Left ventricle myocardium superior (tissue), 1 donor: Measurements from ENCODE around the gene UVRAG. TPM values are rescaled to one million over a fixed set of nuclear protein-coding genes. Genes with fewer than 3 reads are reported as not detected.

Experiments used
- ATAC-seq: fragments of 200-7000 bp; cut with Tn5 transposase; one replicate; pipeline ENCODE4 v1.9.1; 2020; ENCODE audit warnings: mild to moderate bottlenecking, moderate library complexity
- DNase-seq: peaks from one replicate; pipeline ENCODE4 v3.0.0-alpha.2; 2020
- intact Hi-C: fragments of 100-400 bp; cut with micrococcal nuclease; formaldehyde crosslinking; loops from one replicate; pipeline ENCODE4 v1.11.0; 2022
- total RNA-seq: library from RNA; stranded (reverse); fragmentation: NEBNext Ultra II Directional; extraction: Animal tissue kit (Norgen Biotek cat#: 25700); gene quantifications from one replicate; pipeline ENCODE4 v1.2.1, GENCODE V29; 2021
- donor health status: DM: no; HTN: yes; CAD: no; lungs with severe emphysema.

The UVRAG gene
- total RNA-seq, 1 donor from 2014 or later, result 14.9 TPM

DNA sequence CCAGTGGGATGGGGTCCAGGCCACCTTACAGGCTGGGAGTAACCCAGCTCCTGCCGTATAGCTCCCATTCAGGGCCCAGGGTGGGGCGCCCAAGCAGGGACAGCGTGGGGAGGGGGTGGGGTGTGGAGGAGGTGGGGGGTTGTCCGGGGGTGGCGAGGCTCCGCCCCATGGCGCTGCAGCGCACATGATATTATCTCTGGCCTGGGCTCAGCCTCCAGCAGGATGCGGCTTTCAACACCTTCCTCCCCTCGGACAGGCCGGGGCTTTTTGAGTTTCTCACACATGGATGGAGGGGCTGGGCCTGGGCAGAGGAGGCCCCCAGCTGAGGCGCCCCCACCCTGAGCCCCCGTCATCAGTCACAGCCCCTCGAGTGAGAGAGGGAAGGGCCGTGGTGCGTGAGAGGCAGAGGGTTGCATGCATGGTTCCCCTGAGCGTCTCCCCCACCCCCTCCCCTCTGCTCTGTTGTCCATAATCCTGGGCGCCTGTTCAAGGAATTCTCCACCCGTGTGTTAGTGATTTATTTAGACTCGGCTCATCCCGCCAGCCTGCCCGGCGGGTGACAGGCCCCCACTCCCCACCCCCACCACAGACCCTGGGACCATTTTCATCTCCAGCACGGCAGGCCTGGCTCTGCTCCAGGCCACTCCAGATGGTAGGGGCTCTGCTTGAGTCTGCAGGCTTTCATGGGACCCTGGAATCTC, 346.4 kb downstream of the UVRAG start:
- DNase-seq (peak; percentile 71), ATAC-seq (peak; percentile 81)
- intact Hi-C loops, result no loop called here

DNA sequence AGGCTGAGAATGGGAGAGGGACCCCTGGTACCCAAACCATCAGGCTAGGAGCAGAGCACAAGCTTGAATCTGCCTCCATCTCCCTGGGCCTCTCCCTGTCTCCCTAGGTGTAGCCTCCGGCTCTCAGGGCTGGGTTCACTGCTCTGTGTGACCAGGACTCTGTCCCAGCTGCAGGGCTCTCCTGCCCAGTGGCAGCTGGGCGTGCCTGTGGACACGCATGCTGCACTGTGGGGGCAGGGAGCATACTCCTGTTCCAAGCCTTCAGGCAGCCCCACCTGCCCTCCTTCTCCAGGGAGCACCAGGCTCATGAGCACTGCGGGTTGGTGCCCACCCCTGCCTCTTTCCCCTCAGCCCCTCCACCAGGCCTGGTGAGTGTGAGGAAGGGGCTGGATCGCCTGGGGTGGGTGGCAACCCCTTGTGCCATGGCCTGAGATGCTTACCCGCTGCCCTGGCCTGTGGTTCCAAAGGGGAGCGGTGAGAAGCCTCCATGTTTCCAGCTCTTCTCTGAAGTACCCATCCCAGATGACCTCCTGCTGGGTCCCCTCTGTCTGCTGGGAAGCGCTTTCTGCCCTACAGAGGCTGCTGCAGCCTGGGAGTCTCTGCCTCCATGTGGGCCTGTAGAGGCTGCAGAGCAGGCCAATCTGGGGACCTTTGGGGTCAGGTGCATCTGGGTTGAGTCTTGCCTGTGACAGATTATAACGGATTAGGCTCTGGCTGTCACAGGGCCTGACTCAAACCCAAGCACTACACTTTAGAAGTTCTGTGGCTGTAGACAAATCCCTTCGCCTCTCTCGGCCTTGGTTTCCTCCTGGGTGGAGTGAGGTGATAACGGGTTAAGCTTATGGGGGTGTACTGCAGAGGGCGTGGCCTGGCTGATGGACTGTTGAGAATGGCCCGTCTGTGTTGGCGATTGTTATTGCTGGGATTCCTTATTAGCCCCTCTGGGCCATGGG, 347.6 kb downstream of the UVRAG start:
- intact Hi-C loops, result no loop called here
- ATAC-seq (no peak), DNase-seq (peak; percentile 19)

DNA sequence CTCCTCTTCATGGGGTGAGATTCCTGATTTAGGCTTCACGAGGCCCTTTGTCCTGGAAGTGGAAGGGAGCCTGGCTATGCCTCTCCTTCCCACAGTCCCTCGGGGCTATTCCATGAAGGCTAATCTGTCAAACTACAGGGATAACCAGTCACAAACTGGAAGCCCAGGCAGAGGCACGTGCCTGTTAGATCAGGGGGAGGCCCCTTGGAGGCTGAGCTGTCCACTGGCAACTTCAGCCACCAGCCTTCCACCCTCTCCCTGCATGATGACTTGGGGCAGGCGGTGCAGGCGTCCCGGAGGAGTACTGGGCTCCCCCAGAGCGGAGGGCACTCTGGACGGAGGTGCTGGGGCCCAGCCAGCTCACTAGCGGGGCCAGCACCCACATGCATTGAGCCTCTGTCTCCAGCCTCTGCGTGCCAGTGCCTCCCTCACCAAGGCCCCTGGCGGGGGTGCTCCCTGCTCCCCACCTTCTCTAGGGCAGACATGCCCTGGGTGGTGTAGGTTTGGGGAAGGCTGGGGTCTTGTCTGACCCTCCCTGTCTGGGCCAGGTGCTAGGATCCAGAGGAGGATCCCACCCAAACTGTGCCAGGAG, 348.4 kb downstream of the UVRAG start:
- peak; percentile 18 for DNase-seq
- intact Hi-C loops, result no loop called here
- no peak for ATAC-seq

DNA sequence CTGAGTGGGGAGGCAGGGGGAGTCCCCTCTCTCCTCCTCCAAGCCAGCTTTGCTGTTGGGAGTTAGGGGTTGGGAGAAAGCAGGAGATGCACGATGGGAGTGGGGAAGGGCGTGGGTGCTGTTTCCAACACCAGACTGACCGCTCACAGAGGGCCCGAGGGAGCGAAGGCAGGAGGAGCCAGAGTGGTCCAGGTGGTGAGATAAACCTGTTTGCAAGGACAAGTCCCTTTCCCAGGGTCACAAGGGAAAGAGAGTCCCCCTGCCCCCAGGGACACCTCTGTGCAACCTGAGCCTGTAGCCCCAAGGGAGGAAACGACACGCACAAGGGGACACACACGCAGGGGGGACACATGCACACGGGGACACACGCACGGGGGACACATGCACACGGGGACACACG, 349.1 kb downstream of the UVRAG start:
- peak; percentile 11 for DNase-seq
- no peak for ATAC-seq
- intact Hi-C loops, result no loop called here

DNA sequence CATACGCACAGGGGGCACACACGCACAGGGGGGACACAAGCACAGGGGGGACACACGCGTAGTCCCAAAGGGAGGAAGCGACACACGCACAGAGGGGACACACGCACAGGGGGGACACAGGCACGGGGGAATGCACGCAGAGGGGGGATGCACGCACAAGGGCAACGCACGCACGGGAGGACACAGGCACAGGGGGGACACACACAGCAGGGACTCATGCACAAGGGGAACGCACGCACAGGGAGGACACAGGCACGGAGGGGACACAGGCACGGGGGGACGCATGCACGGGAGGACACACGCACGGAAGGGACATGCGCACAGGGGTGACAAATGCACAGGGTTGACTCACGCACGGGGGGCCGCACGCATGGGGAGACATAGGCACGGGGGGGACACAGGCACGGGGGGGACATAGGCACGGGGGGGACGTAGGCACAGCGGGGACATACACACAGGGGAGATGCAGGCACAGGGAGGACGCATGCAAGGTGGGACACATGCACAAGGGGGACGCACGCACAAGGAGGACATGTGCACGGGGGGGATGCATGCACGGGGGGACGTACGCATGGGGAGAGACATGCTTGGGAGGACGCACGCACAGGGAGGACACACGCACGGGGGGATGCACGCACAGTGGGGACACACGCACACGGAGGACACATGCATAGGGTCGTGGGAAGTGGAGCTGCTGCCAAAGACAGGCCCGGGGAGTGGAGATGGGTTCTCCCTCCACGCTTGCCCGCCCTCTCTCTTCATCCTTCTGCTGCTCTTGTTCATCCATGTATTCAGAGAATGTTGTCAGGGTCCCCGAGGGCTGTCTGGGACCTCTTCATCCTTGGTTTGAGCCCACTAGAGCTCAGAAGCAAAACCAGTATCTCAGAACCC, 350.1 kb downstream of the UVRAG start:
- ATAC-seq, result no peak
- intact Hi-C loops, result no loop called here
- peak; percentile 16 for DNase-seq

DNA sequence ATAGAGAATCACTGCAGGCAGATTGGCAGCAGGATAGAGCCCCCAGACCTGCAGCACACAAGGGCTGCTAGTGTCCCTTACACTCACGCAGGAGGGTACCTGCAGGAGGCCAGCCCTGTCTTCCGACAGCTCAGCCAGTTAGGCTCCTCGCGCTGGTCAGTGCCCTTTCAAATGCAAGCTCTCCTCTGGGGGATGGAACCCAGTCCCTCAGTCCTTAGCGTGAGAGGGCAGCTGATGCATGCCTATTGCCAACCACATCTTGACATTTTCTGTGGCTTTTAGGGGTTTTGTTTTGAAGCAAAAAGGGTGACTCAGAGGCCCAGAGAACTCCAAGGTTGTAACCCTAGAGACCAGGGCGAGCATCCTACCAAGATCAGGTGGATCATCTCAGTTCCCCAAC, 351.3 kb downstream of the UVRAG start:
- no peak for ATAC-seq
- DNase-seq, result peak; percentile 6
- intact Hi-C loops, result no loop called here

DNA sequence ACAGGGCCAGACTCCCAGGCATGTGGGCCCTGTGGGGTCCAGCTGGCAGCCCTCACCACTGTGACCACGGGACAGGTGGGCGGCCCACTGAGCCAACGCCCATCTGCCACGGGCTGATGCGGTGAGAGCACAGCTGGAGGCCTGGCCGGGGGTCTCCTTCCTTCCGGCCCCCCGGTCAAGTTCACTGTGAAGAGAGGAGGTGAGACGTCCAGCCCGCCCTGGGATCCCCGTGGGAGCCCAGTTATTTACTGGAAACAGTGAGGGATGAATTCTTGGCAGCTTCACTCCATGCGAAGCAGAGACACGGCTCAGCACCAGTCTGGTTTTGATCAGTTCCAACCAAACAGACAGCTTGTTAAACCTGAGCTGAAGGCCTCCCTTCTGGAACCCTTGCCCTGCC, 352.6 kb downstream of the UVRAG start:
- ATAC-seq, result no peak
- intact Hi-C loops, result no loop called here
- no peak for DNase-seq

DNA sequence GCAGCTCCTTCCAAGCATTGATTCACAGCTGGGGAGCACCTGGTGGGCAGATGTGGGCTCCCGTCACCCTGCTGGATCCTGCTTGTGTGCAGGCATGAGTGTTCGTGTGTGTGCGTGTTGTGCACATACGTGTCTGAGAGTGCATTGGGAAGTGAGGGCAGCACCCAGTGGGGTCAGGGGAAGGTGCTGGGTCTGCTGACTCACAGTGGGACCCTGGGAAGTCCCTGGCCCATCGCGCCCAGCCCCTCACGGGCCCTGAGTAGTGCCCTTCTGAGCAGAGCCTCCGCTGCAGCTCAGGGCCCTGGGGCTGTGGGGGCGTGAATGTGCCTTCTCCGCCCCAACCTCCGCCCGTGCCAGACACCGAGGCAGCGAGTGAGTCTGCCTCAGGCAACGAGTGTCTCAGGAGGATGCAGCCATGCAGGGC, 354.5 kb downstream of the UVRAG start:
- DNase-seq (no peak), ATAC-seq (no peak)
- intact Hi-C loops, result no loop called here

DNA sequence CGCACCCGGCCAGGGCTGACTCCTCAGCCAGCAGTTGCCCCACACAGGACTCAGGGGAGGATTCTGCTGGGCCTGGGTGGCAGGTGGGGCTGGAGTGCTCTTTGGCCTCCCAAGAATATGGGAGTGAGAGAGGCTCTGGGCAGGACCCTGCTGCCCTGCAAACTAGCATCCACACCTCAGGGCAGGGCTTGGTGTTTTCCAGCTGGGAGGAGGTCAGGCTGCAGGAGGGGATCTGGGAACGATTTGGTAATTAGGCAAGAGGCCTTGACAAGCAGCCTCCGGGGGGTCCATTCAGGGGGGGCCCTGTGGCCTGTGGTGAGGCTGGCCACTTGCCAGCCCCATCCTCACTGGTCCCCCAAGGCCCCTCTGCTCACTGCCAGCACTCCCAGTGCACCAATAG, 355.5 kb downstream of the UVRAG start:
- no peak for ATAC-seq

DNA sequence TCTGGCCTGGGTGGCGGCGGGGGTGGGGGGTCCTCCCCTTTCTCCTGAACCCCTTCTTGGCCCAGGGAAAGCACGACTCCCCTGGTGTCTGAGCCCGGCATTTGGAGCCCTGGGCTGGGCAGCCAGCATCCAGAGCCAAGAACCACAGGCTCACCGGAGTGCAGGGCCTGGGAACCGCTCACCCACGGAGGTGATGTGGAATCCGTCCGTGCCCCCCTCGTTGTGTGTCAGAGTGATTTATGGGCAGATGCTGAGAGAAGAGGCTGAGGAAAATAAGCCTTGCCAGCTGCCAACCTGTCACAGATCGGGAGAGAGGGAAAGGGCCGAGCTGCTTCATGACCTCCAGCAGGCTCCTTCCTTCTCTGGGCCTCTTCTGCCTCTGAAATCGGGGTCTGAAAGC, 357.6 kb downstream of the UVRAG start:
- intact Hi-C loops, result no loop called here
- no peak for ATAC-seq
- DNase-seq, result no peak

More for the DNA sequence above, 355.5 kb downstream of the UVRAG start:
- DNase-seq, result no peak
- intact Hi-C loops, result no loop called here

DNA sequence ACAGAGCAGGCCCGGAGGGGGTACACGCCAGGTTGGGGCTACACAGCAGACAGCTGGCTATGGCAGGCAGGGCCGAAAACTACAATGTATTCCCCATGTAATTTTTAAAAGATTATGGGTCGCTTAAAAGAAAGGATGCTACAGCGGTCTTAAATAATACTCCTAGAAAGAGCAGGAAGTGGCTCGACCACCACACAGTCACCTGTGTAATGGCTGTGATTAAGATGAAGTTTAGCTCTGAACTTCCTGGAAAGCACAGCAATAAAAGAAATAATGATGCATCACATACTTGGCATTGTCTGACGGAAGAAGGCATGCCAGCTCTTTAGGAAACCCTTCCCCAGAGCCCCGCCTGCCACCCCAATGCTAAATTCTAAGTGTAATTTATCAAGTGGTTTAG, 358.7 kb downstream of the UVRAG start:
- DNase-seq, result no peak
- ATAC-seq, result no peak

DNA sequence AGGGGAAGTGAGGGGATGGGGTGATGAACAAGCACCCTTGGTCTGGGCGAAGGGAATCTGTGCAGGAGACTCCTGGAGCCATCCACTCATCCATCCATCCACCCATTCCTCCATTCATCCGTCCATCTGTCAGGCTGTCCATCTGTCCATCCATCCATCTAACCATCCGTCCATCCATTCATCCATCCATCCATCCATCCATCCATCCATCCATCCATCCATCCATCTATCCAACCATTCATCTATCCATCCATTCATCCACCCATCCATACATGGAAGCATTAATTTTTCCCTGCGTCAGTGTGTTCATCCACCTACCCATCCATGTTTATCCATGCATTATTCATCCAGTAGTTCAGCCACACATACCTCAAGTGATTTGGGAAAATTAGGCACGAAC, 359.3 kb downstream of the UVRAG start:
- intact Hi-C loops, result no loop called here
- ATAC-seq, result no peak
- no peak for DNase-seq

More for the DNA sequence above, 358.7 kb downstream of the UVRAG start:
- intact Hi-C loops, result no loop called here

DNA sequence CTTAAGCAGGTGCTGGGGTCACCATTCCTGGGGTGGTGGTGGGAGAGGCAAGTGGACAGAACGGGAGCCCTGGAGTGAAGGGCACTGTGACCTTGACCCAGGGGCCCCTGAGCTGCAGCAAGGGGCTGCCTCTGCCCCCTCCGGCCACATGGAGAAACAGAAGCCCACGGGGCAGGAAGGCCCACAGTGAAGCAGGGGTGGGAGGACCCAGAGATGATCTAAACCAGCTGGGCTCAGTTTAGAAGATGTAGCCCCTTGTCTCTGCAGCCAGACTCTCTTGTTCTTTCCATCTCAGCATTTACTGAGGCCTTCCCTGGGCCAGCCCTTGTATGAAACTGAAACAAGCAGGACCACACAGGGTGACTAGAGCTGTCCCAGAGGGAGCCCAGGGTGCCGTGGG, 360.8 kb downstream of the UVRAG start:
- intact Hi-C loops, result no loop called here
- no peak for ATAC-seq
- no peak for DNase-seq

DNA sequence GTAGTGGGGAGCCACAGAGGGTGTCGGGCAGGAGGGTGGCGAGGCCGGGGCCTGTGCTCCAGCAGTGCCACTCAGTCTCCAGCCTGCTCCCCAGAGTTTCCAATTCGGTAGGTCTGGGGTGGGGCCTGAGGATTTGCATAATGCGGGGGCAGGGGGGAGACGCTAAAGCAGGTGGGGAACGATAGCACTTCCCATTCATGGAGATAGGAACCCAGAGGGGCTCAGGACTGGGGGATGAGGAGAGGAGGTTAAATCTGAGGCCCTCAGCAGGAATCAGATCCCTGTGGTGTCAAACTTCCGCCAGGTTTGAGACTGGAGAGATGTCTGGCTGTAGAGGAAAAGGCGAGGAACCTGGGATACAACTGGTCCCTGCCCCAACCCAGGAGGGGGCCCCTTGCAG, 361.5 kb downstream of the UVRAG start:
- DNase-seq (no peak), ATAC-seq (no peak)
- intact Hi-C loops, result no loop called here

DNA sequence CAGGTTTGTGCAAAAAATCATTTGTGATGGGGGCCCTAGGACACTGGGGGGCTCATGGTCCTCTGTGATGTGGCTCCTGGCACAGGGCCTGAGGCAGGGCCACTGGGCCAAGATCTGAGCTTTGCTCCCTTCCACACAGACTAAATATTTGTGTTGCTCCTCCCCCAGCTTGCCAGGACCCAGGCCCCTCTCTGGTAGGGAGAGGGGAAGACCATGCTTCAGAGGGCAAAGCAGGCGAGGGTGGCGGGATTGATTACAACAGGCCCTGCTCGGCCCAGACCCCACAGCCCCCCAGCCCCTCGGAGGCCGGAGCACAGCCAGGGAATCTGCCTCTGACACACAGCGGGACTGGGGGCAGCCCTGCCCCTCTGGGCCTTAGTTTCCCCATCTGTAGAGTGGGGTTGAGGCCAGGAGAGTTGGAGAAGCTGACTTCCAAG, 362.3 kb downstream of the UVRAG start:
- DNase-seq, result no peak
- ATAC-seq, result no peak
- intact Hi-C loops, result no loop called here

DNA sequence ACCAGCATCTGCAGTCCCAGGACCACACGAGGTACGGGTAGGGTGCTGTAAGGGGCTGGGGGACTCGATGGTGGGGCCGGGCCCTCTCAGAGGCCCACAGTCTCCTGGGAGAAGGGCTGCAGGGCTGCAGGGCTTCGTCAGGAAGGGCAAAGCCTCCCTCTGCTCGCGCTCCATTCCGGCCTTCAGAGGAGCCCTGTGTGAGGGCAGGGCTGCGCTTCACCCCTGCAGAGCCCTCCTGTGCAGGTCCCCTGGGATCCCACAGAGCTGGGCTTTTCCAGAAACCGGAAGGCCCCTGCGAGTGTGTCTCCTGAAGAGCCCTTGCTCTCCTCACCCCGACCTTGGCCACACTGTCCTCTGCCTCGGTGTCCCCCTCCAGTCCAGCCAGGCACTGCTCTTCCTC, 364.1 kb downstream of the UVRAG start:
- ATAC-seq, result no peak
- intact Hi-C loops, result no loop called here
- no peak for DNase-seq

DNA sequence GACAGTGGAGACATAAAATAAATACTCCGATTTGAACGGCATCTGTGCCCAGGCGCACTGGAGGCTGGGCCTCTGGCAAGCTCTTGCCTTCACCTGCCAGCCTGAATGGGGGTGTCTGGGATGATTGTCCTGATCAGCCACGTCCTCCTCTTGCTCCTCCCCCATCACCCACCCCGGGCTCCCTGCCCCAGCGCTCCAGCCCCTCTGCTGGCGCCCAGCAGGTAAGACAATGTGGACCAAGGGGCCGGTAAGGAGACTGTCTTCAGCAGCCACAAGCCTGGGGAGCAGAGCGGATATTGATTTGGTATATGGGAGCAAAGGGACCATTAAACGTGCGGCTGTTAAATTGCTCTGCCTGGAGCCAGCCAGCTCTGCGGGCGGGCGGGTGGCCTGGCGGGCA, 366.4 kb downstream of the UVRAG start:
- ATAC-seq, result no peak
- intact Hi-C loops, result no loop called here

DNA sequence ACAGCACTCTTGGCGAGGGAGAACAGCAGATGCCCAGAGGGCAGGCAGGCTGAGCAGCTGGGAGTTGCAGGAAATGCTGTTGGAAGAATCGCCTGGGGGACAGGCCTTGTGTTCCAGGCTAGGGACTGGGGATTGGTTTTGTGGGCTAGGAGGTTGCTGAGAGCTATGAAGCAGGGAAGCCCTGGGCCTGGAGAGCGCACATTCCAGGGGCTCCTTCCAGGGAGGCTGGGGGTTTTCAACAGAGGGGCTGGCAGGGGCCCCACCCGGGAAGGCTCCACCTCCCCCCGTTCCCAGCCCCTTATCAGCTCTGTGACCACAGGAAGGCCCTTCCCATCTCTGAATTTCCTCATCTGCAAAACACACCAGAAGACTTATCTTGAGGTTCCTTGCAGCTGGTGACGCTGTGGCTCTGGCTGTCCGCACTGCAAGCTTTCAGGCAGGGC, 369.6 kb downstream of the UVRAG start:
- ATAC-seq (peak; percentile 36), DNase-seq (no peak)

More for the DNA sequence above, 366.4 kb downstream of the UVRAG start:
- DNase-seq, result no peak

DNA sequence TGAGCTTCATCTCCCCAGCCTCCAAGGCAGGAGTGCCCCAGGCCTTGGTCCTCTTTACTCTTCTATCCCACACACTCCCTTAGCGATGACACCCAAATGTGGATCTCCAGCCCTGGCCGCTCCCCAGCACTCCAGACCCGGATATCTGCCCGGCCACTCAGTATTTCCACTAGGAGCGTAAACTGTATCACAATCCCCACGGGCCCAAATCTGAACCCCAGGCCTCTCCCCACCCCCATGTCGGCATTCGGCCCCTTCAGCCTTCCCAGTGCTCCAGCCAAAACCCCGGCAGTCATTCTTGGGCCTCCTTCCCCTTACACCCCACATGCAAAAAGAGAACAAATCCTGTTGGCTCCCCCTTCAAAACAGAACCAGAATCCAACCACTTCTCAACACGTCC, 370.5 kb downstream of the UVRAG start:
- DNase-seq, result peak; percentile 42
- ATAC-seq, result peak; percentile 28
- intact Hi-C loops, result no loop called here

More for the DNA sequence above, 369.6 kb downstream of the UVRAG start:
- intact Hi-C loops, result no loop called here
